K562 (cell line): ENCODE results near the gene ZNF112. TPM values are rescaled to one million over a fixed set of nuclear protein-coding genes. Genes with fewer than 3 reads are reported as not detected.

Experiments
- CBX1 ChIP-seq: sonication (generic); IDR thresholded peaks from 2 replicates; pipeline ENCODE4 v1.6.1; 2016; ENCODE audit warnings: antibody characterized with exemption, low read depth, mild to moderate bottlenecking
- CREM ChIP-seq: IDR thresholded peaks from 2 replicates; pipeline ENCODE4 v1.6.1; 2014; ENCODE audit warnings: antibody characterized with exemption, low read depth
- EGR1 ChIP-seq: fragments of 450-650 bp; conservative IDR thresholded peaks from 2 replicates; pipeline ENCODE4 v1.6.1; 2017; ENCODE audit warnings: mild to moderate bottlenecking
- EWSR1 ChIP-seq: fragments of 450-650 bp; IDR thresholded peaks from 2 replicates; pipeline ENCODE4 v1.6.1; 2018; ENCODE audit warnings: borderline replicate concordance, mild to moderate bottlenecking, low read depth, moderate library complexity; ENCODE audit not compliant: partially characterized antibody
- HOXB6 ChIP-seq: fragments of 250-450 bp; sonication (Bioruptor Pico); IDR thresholded peaks from 2 replicates; pipeline ENCODE4 v1.5.1; 2022; ENCODE audit warnings: mild to moderate bottlenecking, borderline replicate concordance
- ID3 ChIP-seq, 2 experiments: fragments of 250-450 bp in 1 of 2; fragments of 450-650 bp in 1 of 2; sonication (Bioruptor Pico) in 1 of 2; IDR thresholded peaks; 2 replicates each; pipeline versions ENCODE4 v1.6.1 to v1.8.0; 2016 to 2021; ENCODE audit warnings: mild to moderate bottlenecking in 2 of 2, moderate library complexity in 2 of 2, missing compliant biosample characterization in 1 of 2, missing genetic modification characterization in 1 of 2
- KDM2B ChIP-seq: fragments of 250-450 bp; sonication (Bioruptor Pico); IDR thresholded peaks from 2 replicates; pipeline ENCODE4 v1.8.0; 2021; ENCODE audit warnings: mild to moderate bottlenecking, moderate library complexity
- L3MBTL2 ChIP-seq: fragments of 450-650 bp; IDR thresholded peaks from 2 replicates; pipeline ENCODE4 v1.6.1; 2016; ENCODE audit warnings: mild to moderate bottlenecking, moderate library complexity
- MAZ ChIP-seq, 2 experiments: fragments of 450-650 bp in 1 of 2; sonication (generic) in 1 of 2; formaldehyde crosslinking; IDR thresholded peaks in 1 of 2; conservative IDR thresholded peaks in 1 of 2; 2 replicates each; pipeline versions ENCODE4 v1.4.0 to v1.5.0; 2020; ENCODE audit warnings: mild to moderate bottlenecking in 1 of 2, missing genetic modification reagents in 1 of 2
- NR2C1 ChIP-seq, 2 experiments: fragments of 450-650 bp; IDR thresholded peaks; 2 replicates each; pipeline ENCODE4 v1.6.1; 2017; ENCODE audit warnings: mild to moderate bottlenecking in 2 of 2, antibody characterized with exemption in 1 of 2, inconsistent platforms in 1 of 2, missing compliant biosample characterization in 1 of 2, missing genetic modification characterization in 1 of 2
- NRF1 ChIP-seq, 2 experiments: fragments of 450-650 bp; IDR thresholded peaks in 1 of 2; conservative IDR thresholded peaks in 1 of 2; 2 replicates each; pipeline ENCODE4 v1.6.1; 2014; ENCODE audit warnings: mild to moderate bottlenecking in 2 of 2
- SIN3B ChIP-seq: fragments of 450-650 bp; IDR thresholded peaks from 2 replicates; pipeline ENCODE4 v1.6.1; 2017; ENCODE audit warnings: low read depth, mild to moderate bottlenecking, moderate library complexity
- SMARCB1 ChIP-seq: IDR thresholded peaks from 2 replicates; pipeline ENCODE4 v1.6.1; 2011; ENCODE audit warnings: improper control_type of control experiment, low read depth; ENCODE audit not compliant: insufficient read length
- SMARCE1 ChIP-seq: fragments of 450-650 bp; IDR thresholded peaks from 2 replicates; pipeline ENCODE4 v1.7.1; 2016; ENCODE audit warnings: mild to moderate bottlenecking
- SMC3 ChIP-seq: conservative IDR thresholded peaks from 2 replicates; pipeline ENCODE4 v1.6.1; 2011; ENCODE audit warnings: low read depth, low read length, improper control_type of control experiment; ENCODE audit not compliant: insufficient read depth
- SPI1 ChIP-seq: IDR thresholded peaks from 2 replicates; pipeline ENCODE4 v1.6.1; 2011; ENCODE audit warnings: low read depth, low read length, control low read depth, borderline replicate concordance
- SREBF2 ChIP-seq: sonication (generic); formaldehyde crosslinking; IDR thresholded peaks from 2 replicates; pipeline ENCODE4 v1.4.0; 2020; ENCODE audit warnings: mild to moderate bottlenecking, missing genetic modification reagents
- ZBTB1 ChIP-seq: sonication (generic); formaldehyde crosslinking; IDR thresholded peaks from 2 replicates; pipeline ENCODE4 v1.8.1; 2023; ENCODE audit warnings: missing genetic modification reagents, low read depth, mild to moderate bottlenecking, borderline replicate concordance
- ZNF133 ChIP-seq: fragments of 250-450 bp; sonication (Bioruptor Pico); IDR thresholded peaks from 2 replicates; pipeline ENCODE4 v1.4.0; 2020; ENCODE audit warnings: mild to moderate bottlenecking
- ZNF444 ChIP-seq: fragments of 250-450 bp; sonication (Bioruptor Pico); IDR thresholded peaks from 2 replicates; pipeline ENCODE4 v1.4.0; 2020; ENCODE audit warnings: mild to moderate bottlenecking, moderate library complexity
- ZNF79 ChIP-seq: fragments of 250-450 bp; sonication (Bioruptor Pico); IDR thresholded peaks from 2 replicates; pipeline ENCODE4 v1.4.0; 2020; ENCODE audit warnings: low read depth, mild to moderate bottlenecking, moderate library complexity
- polyA plus RNA-seq, 8 experiments: library from polyadenylated mRNA; depleted of rRNA in 4 of 8; stranded (reverse) in 5 of 8; unstranded in 3 of 8; fragments of >200 nt; fragmentation: Nextera tagmentation in 2 of 8; fragmentation: Illumina TruSeq in 1 of 8; extraction: Ambion mirVana in 2 of 8; extraction: Trizol in 1 of 8; gene quantifications; 2 replicates each; pipeline versions ENCODE4 v1.2.1 to v1.2.3, GENCODE V29; 2011 to 2014; ENCODE audit warnings: inconsistent platforms in 1 of 8, missing spikeins in 1 of 8
- total RNA-seq, 7 experiments: library from RNA; depleted of rRNA in 6 of 7; stranded (reverse); fragments of >200 nt in 6 of 7; fragmentation: Illumina TruSeq in 2 of 7; extraction: Trizol in 2 of 7; gene quantifications; 2 replicates each; pipeline versions ENCODE4 v1.2.1 to v1.2.3, GENCODE V29; 2011 to 2021; ENCODE audit warnings: low replicate concordance in 1 of 7
- TF ChIP-seq, protein P1 (sequence below): fragments of 250-450 bp; sonication (Bioruptor Pico); IDR thresholded peaks from 2 replicates; pipeline ENCODE4 v1.4.0; 2020; ENCODE audit warnings: borderline replicate concordance
- TF ChIP-seq, protein P2 (sequence below), 3 experiments: IDR thresholded peaks in 2 of 3; conservative IDR thresholded peaks in 1 of 3; 2 replicates each; pipeline ENCODE4 v1.5.1; 2011 to 2012; ENCODE audit warnings: low read length in 3 of 3, mild to moderate bottlenecking in 3 of 3, control low read depth in 2 of 3, improper control_type of control experiment in 1 of 3, inconsistent platforms in 1 of 3, low read depth in 1 of 3, mixed read lengths in 1 of 3, moderate library complexity in 1 of 3; ENCODE audit not compliant: insufficient read depth in 2 of 3

ZNF112 gene
- total and polyA plus RNA-seq, 9 of the 15 experiments (the other 6 are each of a cell fraction or from before 2014, with no cell fraction given): 0.21 to 1.3 (median 0.61) TPM

- TF ChIP-seq, protein P1, sequence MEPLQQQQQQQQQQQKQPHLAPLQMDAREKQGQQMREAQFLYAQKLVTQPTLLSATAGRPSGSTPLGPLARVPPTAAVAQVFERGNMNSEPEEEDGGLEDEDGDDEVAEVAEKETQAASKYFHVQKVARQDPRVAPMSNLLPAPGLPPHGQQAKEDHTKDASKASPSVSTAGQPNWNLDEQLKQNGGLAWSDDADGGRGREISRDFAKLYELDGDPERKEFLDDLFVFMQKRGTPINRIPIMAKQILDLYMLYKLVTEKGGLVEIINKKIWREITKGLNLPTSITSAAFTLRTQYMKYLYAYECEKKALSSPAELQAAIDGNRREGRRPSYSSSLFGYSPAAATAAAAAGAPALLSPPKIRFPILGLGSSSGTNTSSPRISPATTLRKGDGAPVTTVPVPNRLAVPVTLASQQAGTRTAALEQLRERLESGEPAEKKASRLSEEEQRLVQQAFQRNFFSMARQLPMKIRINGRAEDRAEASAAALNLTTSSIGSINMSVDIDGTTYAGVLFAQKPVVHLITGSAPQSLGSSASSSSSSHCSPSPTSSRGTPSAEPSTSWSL (CRISPR knock-in tag): no peak
- TF ChIP-seq CREM: peak; percentile 87
- TF ChIP-seq SPI1: 0 out of 2 replicates have a peak, but pooled peaks have one; percentile 9
- TF ChIP-seq, protein P2, sequence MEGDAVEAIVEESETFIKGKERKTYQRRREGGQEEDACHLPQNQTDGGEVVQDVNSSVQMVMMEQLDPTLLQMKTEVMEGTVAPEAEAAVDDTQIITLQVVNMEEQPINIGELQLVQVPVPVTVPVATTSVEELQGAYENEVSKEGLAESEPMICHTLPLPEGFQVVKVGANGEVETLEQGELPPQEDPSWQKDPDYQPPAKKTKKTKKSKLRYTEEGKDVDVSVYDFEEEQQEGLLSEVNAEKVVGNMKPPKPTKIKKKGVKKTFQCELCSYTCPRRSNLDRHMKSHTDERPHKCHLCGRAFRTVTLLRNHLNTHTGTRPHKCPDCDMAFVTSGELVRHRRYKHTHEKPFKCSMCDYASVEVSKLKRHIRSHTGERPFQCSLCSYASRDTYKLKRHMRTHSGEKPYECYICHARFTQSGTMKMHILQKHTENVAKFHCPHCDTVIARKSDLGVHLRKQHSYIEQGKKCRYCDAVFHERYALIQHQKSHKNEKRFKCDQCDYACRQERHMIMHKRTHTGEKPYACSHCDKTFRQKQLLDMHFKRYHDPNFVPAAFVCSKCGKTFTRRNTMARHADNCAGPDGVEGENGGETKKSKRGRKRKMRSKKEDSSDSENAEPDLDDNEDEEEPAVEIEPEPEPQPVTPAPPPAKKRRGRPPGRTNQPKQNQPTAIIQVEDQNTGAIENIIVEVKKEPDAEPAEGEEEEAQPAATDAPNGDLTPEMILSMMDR (IDR thresholded peaks at IDR 0.05 in 2 of 3, conservative IDR thresholded peaks at IDR 0.05 in 1 of 3; ENCODE audit: insufficient read depth in 2 of 3, low read depth in 1 of 3, low read length in 3 of 3): no peak
- TF ChIP-seq SMARCB1: no peak
- TF ChIP-seq EGR1: 0 out of 2 replicates have a peak, but pooled peaks have one; percentile 10
- peak; percentile 85 for TF ChIP-seq NR2C1 (IDR thresholded peaks at IDR 0.05)
- TF ChIP-seq NR2C1 (tag; IDR thresholded peaks at IDR 0.05): peak; percentile 96
- TF ChIP-seq ID3 (CRISPR knock-in tag; IDR thresholded peaks at IDR 0.05): no peak
- TF ChIP-seq ID3 (tag; IDR thresholded peaks at IDR 0.05): no peak
- no peak for TF ChIP-seq ZNF79 (CRISPR knock-in tag)
- TF ChIP-seq SMC3: no peak
- TF ChIP-seq CBX1: peak; percentile 82; the same call in 1 of the 2 replicates
- TF ChIP-seq ZBTB1 (CRISPR knock-in tag): no peak
- TF ChIP-seq SIN3B: no peak
- TF ChIP-seq NRF1 (conservative IDR thresholded peaks at IDR 0.05 in 1 of 2, IDR thresholded peaks at IDR 0.05 in 1 of 2): peak; percentile 95 to 96
- TF ChIP-seq EWSR1: no peak
- TF ChIP-seq ZNF133 (CRISPR knock-in tag): no peak
- TF ChIP-seq HOXB6: no peak
- no peak for TF ChIP-seq ZNF444
- peak in 1 of 2 experiments; percentile 14; a peak in 2 of 4 replicates for TF ChIP-seq MAZ (CRISPR knock-in tag; conservative IDR thresholded peaks at IDR 0.05 in 1 of 2, IDR thresholded peaks at IDR 0.05 in 1 of 2)
- TF ChIP-seq KDM2B (CRISPR knock-in tag): no peak
- 0 out of 2 replicates have a peak, but pooled peaks have one; percentile 32 for TF ChIP-seq L3MBTL2
- TF ChIP-seq SMARCE1: no peak
- TF ChIP-seq SREBF2: no peak
Observed at GRCh38 chr19:44401139-44402115, 44.9 kb upstream of the ZNF112 start, which contains the start of gene ZNF285 (continued).
